Breast epithelium (tissue), 3 donors: Measurements from ENCODE around the gene NOL6.
"Not testable (repeated sequence)": the region's sequence is repeated elsewhere in the genome, so short reads cannot be mapped to it uniquely, and the experiment has no call there.

Experiments used
- POLR2A ChIP-seq: fragments of 450-650 bp; IDR thresholded peaks from one replicate; pipeline ENCODE4 v1.6.1; 2016; ENCODE audit warnings: antibody characterized with exemption, mild to moderate bottlenecking, moderate library complexity
- TF ChIP-seq, protein P1 (sequence below), 3 donors: fragments of 450-650 bp; IDR thresholded peaks; one replicate each; pipeline ENCODE4 v1.5.1; 2016 to 2017; ENCODE audit warnings: antibody characterized with exemption in 3 of 3, mild to moderate bottlenecking in 3 of 3, moderate library complexity in 3 of 3

GRCh38 chr9:33512535-33512934, 38.8 kb upstream of the NOL6 start:
- TF ChIP-seq POLR2A, result not testable (repeated sequence)
- TF ChIP-seq, protein P1, sequence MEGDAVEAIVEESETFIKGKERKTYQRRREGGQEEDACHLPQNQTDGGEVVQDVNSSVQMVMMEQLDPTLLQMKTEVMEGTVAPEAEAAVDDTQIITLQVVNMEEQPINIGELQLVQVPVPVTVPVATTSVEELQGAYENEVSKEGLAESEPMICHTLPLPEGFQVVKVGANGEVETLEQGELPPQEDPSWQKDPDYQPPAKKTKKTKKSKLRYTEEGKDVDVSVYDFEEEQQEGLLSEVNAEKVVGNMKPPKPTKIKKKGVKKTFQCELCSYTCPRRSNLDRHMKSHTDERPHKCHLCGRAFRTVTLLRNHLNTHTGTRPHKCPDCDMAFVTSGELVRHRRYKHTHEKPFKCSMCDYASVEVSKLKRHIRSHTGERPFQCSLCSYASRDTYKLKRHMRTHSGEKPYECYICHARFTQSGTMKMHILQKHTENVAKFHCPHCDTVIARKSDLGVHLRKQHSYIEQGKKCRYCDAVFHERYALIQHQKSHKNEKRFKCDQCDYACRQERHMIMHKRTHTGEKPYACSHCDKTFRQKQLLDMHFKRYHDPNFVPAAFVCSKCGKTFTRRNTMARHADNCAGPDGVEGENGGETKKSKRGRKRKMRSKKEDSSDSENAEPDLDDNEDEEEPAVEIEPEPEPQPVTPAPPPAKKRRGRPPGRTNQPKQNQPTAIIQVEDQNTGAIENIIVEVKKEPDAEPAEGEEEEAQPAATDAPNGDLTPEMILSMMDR (IDR thresholded peaks at IDR 0.05), result not testable (repeated sequence)
